Activated T-cell treated with anti-CD3 and anti-CD28 coated beads for 4 hours (primary cell): ENCODE measurements around the gene GRAP2.
A peak's percentile ranks its signal among the peaks of the same experiment; 100 is the strongest.

Experiments used
- DNase-seq: peaks from one replicate; pipeline ENCODE4 v3.0.0-alpha.2; 2020

The GRAP2 gene

DNA sequence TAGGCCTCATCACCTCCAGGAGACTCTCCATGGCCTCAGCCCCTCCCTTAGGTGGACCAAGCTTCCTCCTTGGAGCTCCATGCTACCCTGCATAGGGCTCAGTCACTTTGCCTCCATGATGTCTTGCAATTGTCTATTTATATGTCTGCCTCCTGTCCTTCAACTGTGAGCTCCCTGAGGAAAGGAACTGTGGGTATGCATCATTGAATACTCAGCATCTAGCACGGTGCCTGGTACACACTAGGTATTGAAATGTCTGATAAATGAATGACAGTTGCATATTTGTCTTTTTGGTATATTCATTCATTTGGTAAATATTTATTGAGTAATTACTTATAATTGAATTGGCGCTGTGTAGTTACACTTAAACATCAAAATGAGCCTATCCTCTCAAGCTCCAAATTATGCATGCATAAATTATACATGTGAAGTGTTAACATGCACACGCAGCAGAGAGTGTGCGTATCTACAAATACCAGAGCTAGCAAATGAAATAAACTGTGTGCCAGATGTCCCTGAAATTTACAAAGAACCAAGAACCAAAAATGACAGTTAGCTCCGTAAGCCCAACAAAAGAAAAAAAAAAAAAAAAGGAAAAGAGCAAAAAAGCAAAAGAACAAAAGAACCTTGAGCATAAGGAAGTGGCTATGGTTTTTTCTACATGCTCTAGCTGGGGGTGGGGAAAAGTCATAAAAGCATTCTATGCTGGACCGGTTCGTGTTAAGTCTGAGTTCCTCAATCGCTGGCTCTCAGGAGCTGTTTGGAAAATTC, 25.2 kb downstream of the GRAP2 start:
- DNase-seq = no peak

DNA sequence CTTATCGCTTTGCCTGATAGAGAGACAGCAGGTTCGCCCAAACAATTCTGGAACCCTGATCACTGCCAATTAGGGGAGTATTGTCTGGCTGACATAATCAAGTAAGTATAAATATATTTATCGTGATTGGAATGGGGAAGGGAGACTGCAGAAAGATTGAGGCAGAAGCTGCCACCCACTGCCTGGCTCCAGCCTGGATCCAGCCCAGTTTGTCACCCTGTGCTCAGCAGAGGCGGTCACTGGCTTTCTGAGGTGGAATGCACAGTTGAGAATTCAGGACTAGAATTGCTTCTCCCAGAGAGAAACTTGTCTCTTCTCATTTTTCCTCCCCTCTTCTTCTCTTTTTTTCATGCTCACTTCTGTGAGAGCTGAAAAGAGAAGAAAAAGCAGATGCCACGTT, 25.9 kb downstream of the GRAP2 start:
- no peak for DNase-seq

GRCh38 chr22:39927544-39927943, 26.7 kb downstream of the GRAP2 start:
- no peak for DNase-seq

- no peak for DNase-seq
These were observed 27.9 kb downstream of the GRAP2 start for GRCh38 chr22:39928536-39929520.

DNA sequence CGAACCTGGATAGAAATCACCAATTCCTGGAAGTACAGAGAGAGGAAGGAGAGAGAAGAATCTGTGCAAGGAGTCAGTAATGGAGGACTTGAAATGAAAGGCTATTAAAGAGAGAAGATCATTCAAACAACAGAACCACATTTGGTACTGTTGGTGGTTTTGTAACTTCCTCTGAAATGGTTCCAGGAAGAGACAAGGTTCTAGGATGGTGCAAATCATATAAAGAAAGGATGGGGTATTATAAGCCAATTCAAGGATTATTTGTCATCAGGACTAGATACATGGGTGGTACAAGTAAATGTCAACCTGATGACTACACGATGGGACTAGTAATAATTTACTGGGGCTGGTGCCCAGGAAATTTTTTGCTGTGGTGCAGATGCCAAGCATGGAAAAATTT, 30.4 kb downstream of the GRAP2 start:
- no peak for DNase-seq

GRCh38 chr22:39932166-39932565, 31.3 kb downstream of the GRAP2 start:
- DNase-seq = no peak

DNA sequence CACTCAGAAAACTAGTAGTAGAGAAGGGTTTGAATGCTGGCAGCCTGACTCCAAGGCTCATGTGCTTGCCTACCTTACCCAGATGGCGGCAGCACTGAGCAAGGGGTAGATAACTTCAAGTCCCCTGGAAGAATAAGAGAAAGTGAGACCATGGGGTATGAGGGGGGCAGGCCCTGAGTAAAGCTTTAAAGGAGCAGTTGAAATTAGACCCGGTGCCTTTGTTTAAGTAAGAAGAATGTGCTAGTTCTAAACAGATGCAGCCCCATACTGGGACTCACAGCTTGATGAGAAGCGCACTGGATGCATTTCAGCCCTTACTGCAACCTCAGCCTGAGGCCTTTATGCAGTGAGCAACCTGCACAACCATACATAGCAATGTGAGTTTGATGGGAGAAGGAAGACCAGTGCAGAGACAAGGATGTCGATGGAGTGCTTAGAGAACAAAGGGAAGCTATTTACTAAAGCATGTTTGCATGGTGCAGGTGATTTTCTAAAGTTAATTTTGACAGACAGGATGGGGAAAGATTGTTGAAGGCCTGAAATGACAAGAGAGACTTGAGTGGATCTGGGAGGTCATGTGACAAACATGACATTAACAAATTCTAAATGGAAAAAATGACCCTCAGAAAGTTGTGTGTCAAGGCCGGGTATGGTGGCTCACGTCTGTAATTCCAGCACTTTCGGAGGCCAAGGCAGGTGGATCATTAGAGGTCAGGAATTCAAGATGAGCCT, 32.2 kb downstream of the GRAP2 start:
- DNase-seq = peak; percentile 42

GRCh38 chr22:39933741-39934140, 32.9 kb downstream of the GRAP2 start:
- no peak for DNase-seq

GRCh38 chr22:39935116-39935515, 34.2 kb downstream of the GRAP2 start:
- DNase-seq = no peak

- no peak for DNase-seq
These were observed 34.7 kb downstream of the GRAP2 start for GRCh38 chr22:39935612-39936011.

GRCh38 chr22:39936523-39937145, 35.8 kb downstream of the GRAP2 start:
- no peak for DNase-seq

DNA sequence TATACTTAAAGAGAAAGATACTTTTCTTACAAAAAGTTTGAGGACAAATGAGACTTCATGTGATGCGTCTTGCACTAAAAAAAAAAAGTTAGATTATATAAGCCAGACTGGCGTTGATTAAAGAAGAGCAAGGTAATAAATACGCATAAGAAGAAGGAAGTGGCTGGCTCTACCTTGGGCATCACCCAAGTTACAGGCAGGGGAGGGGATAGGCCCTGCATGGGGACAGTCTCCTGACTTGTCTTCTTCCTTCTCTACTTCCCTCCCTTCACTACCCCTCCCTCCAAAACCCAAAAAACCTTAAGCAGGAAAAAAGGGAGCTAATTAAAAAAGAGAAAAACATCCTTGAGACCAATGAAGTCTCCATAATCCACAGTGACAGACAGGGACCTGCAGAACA, 37.0 kb downstream of the GRAP2 start:
- no peak for DNase-seq

GRCh38 chr22:39938509-39939111, 37.7 kb downstream of the GRAP2 start:
- peak; percentile 58 for DNase-seq

GRCh38 chr22:39939830-39940229, 38.9 kb downstream of the GRAP2 start:
- DNase-seq = no peak

- no peak for DNase-seq
These were observed 39.9 kb downstream of the GRAP2 start for GRCh38 chr22:39940757-39941305.

DNA sequence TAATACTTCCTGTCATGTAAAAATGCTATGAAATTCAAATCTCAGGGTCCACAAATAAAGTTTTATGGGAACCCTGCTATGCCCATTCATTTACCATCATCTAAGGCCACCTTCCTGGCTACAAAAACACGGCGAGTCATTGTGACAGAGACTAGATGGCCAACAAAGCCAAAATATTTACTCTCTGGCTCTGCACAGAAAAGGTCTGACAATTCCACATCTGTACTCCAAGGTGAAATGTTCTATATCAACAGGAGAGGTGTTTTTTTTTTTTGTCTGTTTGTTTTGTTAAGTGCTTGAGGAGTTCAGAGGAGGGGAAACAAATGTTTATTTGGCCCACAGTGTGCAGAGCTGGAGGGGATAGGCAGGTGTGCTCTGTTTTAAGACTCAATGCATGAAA, 40.7 kb downstream of the GRAP2 start:
- DNase-seq = no peak

DNA sequence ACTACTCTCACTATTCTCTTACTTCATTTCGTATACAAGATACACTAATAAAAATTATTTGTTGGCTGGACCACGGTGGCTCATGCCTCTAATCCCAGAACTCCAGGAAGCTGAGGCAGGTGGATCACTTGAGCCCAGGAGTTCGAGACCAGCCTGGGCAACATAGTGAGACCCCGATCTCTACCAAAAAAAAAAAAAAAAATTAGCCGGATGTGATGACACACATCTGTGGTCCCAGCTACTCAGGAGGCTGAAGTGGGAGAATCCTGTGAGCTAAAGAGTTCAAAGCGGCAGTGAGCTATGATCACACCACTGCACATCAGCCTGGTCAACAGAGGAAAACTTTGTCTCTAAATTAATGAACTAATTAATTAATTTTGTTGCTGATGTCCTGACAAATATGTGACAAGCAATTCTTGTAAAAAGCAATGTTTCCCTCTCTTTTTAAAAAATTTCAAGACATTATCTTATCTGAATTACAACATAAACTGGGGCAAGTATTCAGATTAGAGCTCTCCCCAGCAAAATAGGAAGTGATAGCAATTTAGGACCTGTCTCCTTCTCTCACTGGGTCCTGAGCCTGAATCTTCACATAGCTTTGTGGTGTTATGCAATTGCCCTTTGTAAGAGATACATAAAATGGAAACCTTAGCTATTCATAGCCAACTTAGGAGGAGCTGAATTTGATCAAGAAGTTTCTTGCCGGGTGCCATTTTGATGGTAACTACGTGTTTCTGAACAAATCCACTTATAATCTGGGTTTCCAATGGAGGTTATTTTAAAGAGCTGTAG, 41.8 kb downstream of the GRAP2 start:
- DNase-seq = no peak

DNA sequence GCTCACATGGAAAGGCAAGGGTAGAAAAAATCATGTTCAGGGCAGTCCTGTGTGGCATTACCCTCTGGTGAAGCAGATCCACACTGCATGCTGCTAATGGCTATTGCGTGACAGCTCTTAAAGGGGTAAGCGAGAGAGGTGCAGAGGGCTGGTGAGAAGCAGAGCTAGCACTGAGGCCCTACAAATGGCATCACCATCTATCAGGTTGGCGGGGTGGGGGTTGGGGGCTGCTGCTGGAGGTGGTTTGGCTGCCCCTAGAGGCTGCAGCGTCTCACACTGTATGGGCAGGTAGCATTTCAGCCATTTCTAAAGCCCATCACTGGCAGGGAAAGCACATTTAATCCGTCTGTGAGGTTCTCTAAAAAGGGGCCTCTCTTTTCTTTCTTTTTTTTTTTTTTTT, 42.5 kb downstream of the GRAP2 start:
- DNase-seq = no peak

GRCh38 chr22:39943953-39944872, 43.3 kb downstream of the GRAP2 start:
- DNase-seq = no peak

- DNase-seq = no peak
These were observed 45.2 kb downstream of the GRAP2 start for GRCh38 chr22:39946126-39946502.
